K562 (cell line): Measurements from ENCODE around the gene ZNF473. TPM values are rescaled to one million over a fixed set of nuclear protein-coding genes. Genes with fewer than 3 reads are reported as not detected.
"Not testable (repeated sequence)": the region's sequence is repeated elsewhere in the genome, so short reads cannot be mapped to it uniquely, and the experiment has no call there.

Source experiments
- ATAC-seq: fragments of 200-7000 bp; cut with Tn5 transposase; 3 replicates; pipeline ENCODE4 v1.9.1; 2020; ENCODE audit warnings: moderate library complexity
- BruUV-seq: library from RNA; stranded (reverse); fragments of 400-500 nt; replicated peaks from 2 replicates; lab custom pipeline; 2021; lab: Mats Ljungman, UMichigan
- CTCF ChIA-PET: fragments of 300-600 bp; formaldehyde crosslinking; extraction: SDS; loops from one replicate; lab custom pipeline; 2021; ENCODE audit warnings: low intra/inter-chr PET ratio; lab: Yijun Ruan, JAX
- POLR2A ChIA-PET: fragments of 300-600, 350-650 bp; sonication (Branson Sonifier 250); formaldehyde crosslinking; extraction: SDS; loops from one replicate; lab custom pipeline; 2021; ENCODE audit warnings: antibody characterized with exemption, inconsistent platforms; lab: Yijun Ruan, JAX
- DNase-seq, 4 experiments: peaks; one replicate each; pipeline versions ENCODE4 v3.0.0 to v3.0.0-alpha.2; 2011 to 2018; ENCODE audit warnings: low spot score in 3 of 4, mixed read lengths in 3 of 4; ENCODE audit errors: extremely low read depth in 1 of 4
- FAIRE-seq: peaks from 2 replicates; lab custom pipeline; 2011; peaks lifted over from hg19 to GRCh38; lab: Jason Lieb, UNC
- H2AFZ ChIP-seq: 2 replicates; pipeline ENCODE4 v1.6.0; 2011; ENCODE audit warnings: low read depth, low read length, control low read depth, inconsistent platforms
- H3K27ac ChIP-seq: fragments of 200-600 bp; 3 replicates; pipeline ENCODE4 v1.8.0; 2011; ENCODE audit warnings: low read depth, mild to moderate bottlenecking, control low read depth, inconsistent platforms, low read length, moderate library complexity, mixed read lengths; ENCODE audit errors: extremely low read depth
- H3K27me3 ChIP-seq, 2 experiments: fragments of 300-600 bp in 1 of 2; 2 replicates in 1 of 2; 3 replicates in 1 of 2; pipeline versions ENCODE4 v1.6.0 to v1.8.0; 2011; ENCODE audit warnings: inconsistent platforms in 2 of 2, low read length in 2 of 2, mild to moderate bottlenecking in 1 of 2, mixed read lengths in 1 of 2, moderate library complexity in 1 of 2; ENCODE audit not compliant: control insufficient read depth in 2 of 2, insufficient read depth in 2 of 2
- H3K36me3 ChIP-seq: fragments of 300-600 bp; 3 replicates; pipeline ENCODE4 v1.8.0; 2011; ENCODE audit warnings: mild to moderate bottlenecking, low read length, inconsistent platforms; ENCODE audit not compliant: control insufficient read depth, insufficient read depth
- H3K4me1 ChIP-seq, 2 experiments: fragments of 200-600 bp in 1 of 2; replicated peaks in 1 of 2; 2 replicates in 1 of 2; 3 replicates in 1 of 2; pipeline versions ENCODE4 v1.5.1 to v1.8.0; 2011; ENCODE audit warnings: inconsistent platforms in 2 of 2, low read length in 2 of 2, mild to moderate bottlenecking in 1 of 2, mixed read lengths in 1 of 2, moderate library complexity in 1 of 2; ENCODE audit not compliant: control insufficient read depth in 2 of 2, insufficient read depth in 2 of 2
- H3K4me2 ChIP-seq: 2 replicates; pipeline ENCODE4 v1.6.1; 2011; ENCODE audit warnings: low read length, control low read depth, inconsistent platforms, mixed read lengths; ENCODE audit not compliant: insufficient read depth
- H3K4me3 ChIP-seq: fragments of 200-600 bp; sonication (generic), shearing (Covaris generic); 2 replicates; pipeline ENCODE4 v1.5.1; 2016; ENCODE audit warnings: control low read depth, inconsistent platforms
- H3K79me2 ChIP-seq: fragments of 200-600 bp; 3 replicates; pipeline ENCODE4 v1.8.0; 2011; ENCODE audit warnings: low read length, inconsistent platforms; ENCODE audit not compliant: control insufficient read depth, insufficient read depth
- H3K9ac ChIP-seq, 2 experiments: 2 replicates each; pipeline versions ENCODE4 v1.6.0 to v1.6.1; 2011; ENCODE audit warnings: low read depth in 2 of 2, low read length in 2 of 2, control low read depth in 1 of 2, inconsistent platforms in 1 of 2, mild to moderate bottlenecking in 1 of 2, mixed read lengths in 1 of 2; ENCODE audit not compliant: insufficient read depth in 1 of 2
- H3K9me1 ChIP-seq: one replicate; pipeline ENCODE4 v1.6.0; 2011; ENCODE audit warnings: inconsistent platforms, mild to moderate bottlenecking, low read length, moderate library complexity; ENCODE audit not compliant: control insufficient read depth, insufficient read depth
- H3K9me3 ChIP-seq: replicated peaks from 2 replicates; pipeline ENCODE4 v1.5.1; 2011; ENCODE audit warnings: low read depth, low read length, inconsistent platforms; ENCODE audit not compliant: control insufficient read depth, insufficient read depth
- H4K20me1 ChIP-seq: replicated peaks from 2 replicates; pipeline ENCODE4 v1.6.1; 2011; ENCODE audit warnings: low read length, inconsistent platforms, mixed read lengths; ENCODE audit not compliant: control insufficient read depth, insufficient read depth
- ATF1 ChIP-seq, 2 experiments: fragments of 450-650 bp in 1 of 2; IDR thresholded peaks; 2 replicates each; pipeline ENCODE4 v1.6.1; 2016; ENCODE audit warnings: missing compliant biosample characterization in 1 of 2, missing genetic modification characterization in 1 of 2
- ATF7 ChIP-seq: fragments of 450-650 bp; IDR thresholded peaks from 2 replicates; pipeline ENCODE4 v1.7.1; 2014; ENCODE audit warnings: mild to moderate bottlenecking, moderate library complexity
- CTBP1 ChIP-seq: fragments of 450-650 bp; IDR thresholded peaks from 2 replicates; pipeline ENCODE4 v1.6.1; 2016; ENCODE audit warnings: borderline replicate concordance
- JUND ChIP-seq, 2 experiments: IDR thresholded peaks; 2 replicates in 1 of 2; 3 replicates in 1 of 2; pipeline ENCODE4 v1.6.1; 2011; ENCODE audit warnings: borderline replicate concordance in 2 of 2, low read depth in 2 of 2, low read length in 2 of 2, improper control_type of control experiment in 1 of 2, missing biosample characterization in 1 of 2, missing genetic modification characterization in 1 of 2, missing genetic modification reagents in 1 of 2
- NR2C1 ChIP-seq, 2 experiments: fragments of 450-650 bp; IDR thresholded peaks; 2 replicates each; pipeline ENCODE4 v1.6.1; 2017; ENCODE audit warnings: mild to moderate bottlenecking in 2 of 2, antibody characterized with exemption in 1 of 2, inconsistent platforms in 1 of 2, missing compliant biosample characterization in 1 of 2, missing genetic modification characterization in 1 of 2
- RAD21 ChIP-seq, 2 experiments: fragments of 250-450 bp in 1 of 2; fragments of 450-650 bp in 1 of 2; sonication (Bioruptor Pico) in 1 of 2; formaldehyde crosslinking in 1 of 2; IDR thresholded peaks in 1 of 2; conservative IDR thresholded peaks in 1 of 2; 2 replicates each; pipeline versions ENCODE4 v1.4.0 to v1.8.0; 2020 to 2022; ENCODE audit warnings: mild to moderate bottlenecking in 2 of 2, moderate library complexity in 1 of 2
- RCOR1 ChIP-seq, 2 experiments: IDR thresholded peaks; 2 replicates each; pipeline ENCODE4 v1.6.1; 2012; ENCODE audit warnings: low read depth in 2 of 2, low read length in 2 of 2, borderline replicate concordance in 1 of 2, improper control_type of control experiment in 1 of 2
- WGBS: fragments of 100-300 bp; shearing (Covaris generic); methylation state at CpG from one replicate; pipeline ENCODE4 v1.1.6; 2016; ENCODE audit warnings: low coverage, mixed read lengths; ENCODE audit not compliant: insufficient coverage; ENCODE audit errors: missing lambda C conversion rate; 5-methylcytosine and 5-hydroxymethylcytosine counted together
- in situ Hi-C: fragments of 300-500 bp; cut with MboI; formaldehyde crosslinking; loops from 4 replicates; pipeline ENCODE4 v1.15.0; 2018; ENCODE audit warnings: inconsistent platforms, mixed read lengths
- intact Hi-C: fragments of 100-400 bp; cut with micrococcal nuclease; formaldehyde crosslinking; loops from 2 replicates; pipeline ENCODE4 v1.14.2; 2022
- polyA plus RNA-seq, 8 experiments: library from polyadenylated mRNA; depleted of rRNA in 4 of 8; stranded (reverse) in 5 of 8; unstranded in 3 of 8; fragments of >200 nt; fragmentation: Nextera tagmentation in 2 of 8; fragmentation: Illumina TruSeq in 1 of 8; extraction: Ambion mirVana in 2 of 8; extraction: Trizol in 1 of 8; gene quantifications; 2 replicates each; pipeline versions ENCODE4 v1.2.1 to v1.2.3, GENCODE V29; 2011 to 2014; ENCODE audit warnings: inconsistent platforms in 1 of 8, missing spikeins in 1 of 8
- total RNA-seq, 7 experiments: library from RNA; depleted of rRNA in 6 of 7; stranded (reverse); fragments of >200 nt in 6 of 7; fragmentation: Illumina TruSeq in 2 of 7; extraction: Trizol in 2 of 7; gene quantifications; 2 replicates each; pipeline versions ENCODE4 v1.2.1 to v1.2.3, GENCODE V29; 2011 to 2021; ENCODE audit warnings: low replicate concordance in 1 of 7
- TF ChIP-seq, protein P1 (sequence below), 2 experiments: fragments of 450-650 bp; formaldehyde crosslinking in 1 of 2; IDR thresholded peaks; 2 replicates each; pipeline versions ENCODE4 v1.4.0 to v1.6.1; 2014 to 2020; ENCODE audit warnings: mild to moderate bottlenecking in 2 of 2, borderline replicate concordance in 1 of 2, low read depth in 1 of 2
- TF ChIP-seq, protein P2 (sequence below): sonication (generic); formaldehyde crosslinking; IDR thresholded peaks from 2 replicates; pipeline ENCODE4 v1.8.0; 2022; ENCODE audit warnings: missing genetic modification reagents, mild to moderate bottlenecking, moderate library complexity, borderline replicate concordance

The ZNF473 gene
- total and polyA plus RNA-seq, 9 of the 15 experiments (the other 6 are each of a cell fraction or from before 2014, with no cell fraction given), result 8.2 to 34.0 (median 28.5) TPM

DNA sequence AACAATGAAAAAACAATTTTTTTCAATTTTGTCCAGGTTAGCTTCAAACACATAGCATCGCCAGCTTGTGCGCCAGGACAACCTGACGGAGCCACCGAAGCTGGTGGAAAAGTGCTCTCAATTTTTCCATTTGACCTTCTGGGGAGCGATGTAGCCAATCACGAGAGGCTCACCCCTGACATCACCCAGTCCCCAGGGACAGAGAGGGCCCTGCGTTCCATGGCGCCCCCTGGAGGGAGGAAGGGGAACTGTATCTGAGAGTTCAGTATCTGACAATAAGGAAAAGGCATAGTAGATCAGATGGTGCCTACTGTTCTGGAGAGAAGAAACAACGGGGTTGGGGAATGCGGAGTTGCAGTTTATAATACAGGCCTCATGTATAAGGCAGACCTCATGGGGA is 64.9 kb downstream of the ZNF473 start (continued):
- TF ChIP-seq, protein P1, sequence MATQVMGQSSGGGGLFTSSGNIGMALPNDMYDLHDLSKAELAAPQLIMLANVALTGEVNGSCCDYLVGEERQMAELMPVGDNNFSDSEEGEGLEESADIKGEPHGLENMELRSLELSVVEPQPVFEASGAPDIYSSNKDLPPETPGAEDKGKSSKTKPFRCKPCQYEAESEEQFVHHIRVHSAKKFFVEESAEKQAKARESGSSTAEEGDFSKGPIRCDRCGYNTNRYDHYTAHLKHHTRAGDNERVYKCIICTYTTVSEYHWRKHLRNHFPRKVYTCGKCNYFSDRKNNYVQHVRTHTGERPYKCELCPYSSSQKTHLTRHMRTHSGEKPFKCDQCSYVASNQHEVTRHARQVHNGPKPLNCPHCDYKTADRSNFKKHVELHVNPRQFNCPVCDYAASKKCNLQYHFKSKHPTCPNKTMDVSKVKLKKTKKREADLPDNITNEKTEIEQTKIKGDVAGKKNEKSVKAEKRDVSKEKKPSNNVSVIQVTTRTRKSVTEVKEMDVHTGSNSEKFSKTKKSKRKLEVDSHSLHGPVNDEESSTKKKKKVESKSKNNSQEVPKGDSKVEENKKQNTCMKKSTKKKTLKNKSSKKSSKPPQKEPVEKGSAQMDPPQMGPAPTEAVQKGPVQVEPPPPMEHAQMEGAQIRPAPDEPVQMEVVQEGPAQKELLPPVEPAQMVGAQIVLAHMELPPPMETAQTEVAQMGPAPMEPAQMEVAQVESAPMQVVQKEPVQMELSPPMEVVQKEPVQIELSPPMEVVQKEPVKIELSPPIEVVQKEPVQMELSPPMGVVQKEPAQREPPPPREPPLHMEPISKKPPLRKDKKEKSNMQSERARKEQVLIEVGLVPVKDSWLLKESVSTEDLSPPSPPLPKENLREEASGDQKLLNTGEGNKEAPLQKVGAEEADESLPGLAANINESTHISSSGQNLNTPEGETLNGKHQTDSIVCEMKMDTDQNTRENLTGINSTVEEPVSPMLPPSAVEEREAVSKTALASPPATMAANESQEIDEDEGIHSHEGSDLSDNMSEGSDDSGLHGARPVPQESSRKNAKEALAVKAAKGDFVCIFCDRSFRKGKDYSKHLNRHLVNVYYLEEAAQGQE (IDR thresholded peaks at IDR 0.05; ENCODE audit: borderline replicate concordance), result peak; percentile 61; the same call in 1 of the 2 replicates
- TF ChIP-seq, protein P1 (CRISPR knock-in tag; IDR thresholded peaks at IDR 0.05; ENCODE audit: low read depth), result not testable (repeated sequence)
- TF ChIP-seq ATF1 (CRISPR knock-in tag; IDR thresholded peaks at IDR 0.05); JUND (tag; IDR thresholded peaks at IDR 0.05; ENCODE audit: borderline replicate concordance, low read depth, low read length): not testable (repeated sequence)
- TF ChIP-seq ATF1 (tag; IDR thresholded peaks at IDR 0.05) (peak; percentile 64), JUND (IDR thresholded peaks at IDR 0.05; ENCODE audit: borderline replicate concordance, low read depth, low read length) (peak; percentile 23; the same call in 1 of the 2 replicates), RAD21 (CRISPR knock-in tag; conservative IDR thresholded peaks at IDR 0.05 in 1 of 2, IDR thresholded peaks at IDR 0.05 in 1 of 2) (peak; percentile 20 to 55; a peak in 2 of 4 replicates), CTBP1 (peak; percentile 55; the same call in 1 of the 2 replicates), RCOR1 (IDR thresholded peaks at IDR 0.05; ENCODE audit: borderline replicate concordance in 1 of 2, low read depth in 2 of 2, low read length in 2 of 2) (0 out of 4 replicates have a peak, but pooled peaks of 1 of the 2 experiments have one; percentile 23), ATF7 (peak; percentile 74), NR2C1 (IDR thresholded peaks at IDR 0.05) (peak; percentile 68), NR2C1 (tag; IDR thresholded peaks at IDR 0.05) (peak; percentile 72)
- TF ChIP-seq, protein P2, sequence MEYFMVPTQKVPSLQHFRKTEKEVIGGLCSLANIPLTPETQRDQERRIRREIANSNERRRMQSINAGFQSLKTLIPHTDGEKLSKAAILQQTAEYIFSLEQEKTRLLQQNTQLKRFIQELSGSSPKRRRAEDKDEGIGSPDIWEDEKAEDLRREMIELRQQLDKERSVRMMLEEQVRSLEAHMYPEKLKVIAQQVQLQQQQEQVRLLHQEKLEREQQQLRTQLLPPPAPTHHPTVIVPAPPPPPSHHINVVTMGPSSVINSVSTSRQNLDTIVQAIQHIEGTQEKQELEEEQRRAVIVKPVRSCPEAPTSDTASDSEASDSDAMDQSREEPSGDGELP (CRISPR knock-in tag), result peak; percentile 19; the same call in 1 of the 2 replicates

DNA sequence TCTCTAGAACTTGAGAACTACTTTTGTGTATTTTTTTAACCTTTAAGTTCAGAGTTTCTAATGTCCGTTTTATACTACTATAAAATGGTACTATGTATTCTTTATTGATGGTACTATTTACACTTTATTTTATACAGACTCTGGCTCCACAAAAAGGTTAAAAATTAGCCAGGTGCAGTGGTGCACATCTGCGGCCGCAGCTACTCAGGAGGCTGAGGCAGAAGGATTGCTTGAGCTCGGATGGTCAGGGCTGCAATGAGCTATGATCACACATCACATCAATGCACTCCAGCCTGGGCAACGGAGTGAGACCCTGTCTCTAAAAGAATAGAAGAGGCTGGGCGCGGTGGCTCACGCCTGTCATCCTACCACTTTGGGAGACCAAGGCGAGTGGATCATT is 66.0 kb downstream of the ZNF473 start:
- BruUV-seq, result not testable (repeated sequence)

More for the DNA sequence above, 66.0 kb downstream of the ZNF473 start:
- H4K20me1 ChIP-seq, FAIRE-seq, H3K27me3 ChIP-seq, H3K79me2 ChIP-seq, intact Hi-C loops, H3K9me3 ChIP-seq, H2AFZ ChIP-seq, H3K36me3 ChIP-seq, ATAC-seq, POLR2A ChIA-PET, H3K9ac ChIP-seq, CTCF ChIA-PET, H3K4me1 ChIP-seq, H3K4me3 ChIP-seq, H3K27ac ChIP-seq, H3K9me1 ChIP-seq, DNase-seq: not testable (repeated sequence)
- in situ Hi-C loops, result loop anchor here (10.0 kb wide), 1 partner anchor 157 kb away; no protein-coding TSS in a partner anchor
- H3K4me2 ChIP-seq, result peak overlapping the region; percentile 14; the same call in 1 of the 2 replicates
- WGBS, result 66% methylated on average over 3 of the region's 9 CpGs
